ENCODE data around the gene DAPK2. TPM values are rescaled to one million over a fixed set of nuclear protein-coding genes. Genes with fewer than 3 reads are reported as not detected.
"Not testable (repeated sequence)": the region's sequence is repeated elsewhere in the genome, so short reads cannot be mapped to it uniquely, and the experiment has no call there.

Gene DAPK2
- total and polyA plus RNA-seq, 2 donors from 2014 or later: 3.0 to 3.8 TPM

GRCh38 chr15:64060716-64061115, 14.4 kb upstream of the DAPK2 start:
- H3K27ac ChIP-seq (ENCODE audit: low read depth in 2 of 2, low read length in 2 of 2): no peak overlapping the region
- H3K4me1 ChIP-seq (ENCODE audit: control insufficient read depth in 2 of 3, insufficient read depth in 2 of 3, low read depth in 1 of 3, low read length in 3 of 3): no peaks in the 10 kb centered on the region
- intact Hi-C loops (cut with DNase I): loop anchor here (10.0 kb wide), 1 partner anchor 306 kb away; no protein-coding TSS in a partner anchor
- H3K4me3 ChIP-seq (ENCODE audit: low read length in 3 of 3): no peak overlapping the region
- H3K9ac ChIP-seq (ENCODE audit: low read length in 3 of 3): no peak overlapping the region
- FAIRE-seq: no peak
- no peaks in the 10 kb centered on the region for H3K9me3 ChIP-seq (ENCODE audit: control insufficient read depth in 2 of 3, insufficient read depth in 1 of 3, low read length in 3 of 3)
- TF ChIP-seq, protein P1, sequence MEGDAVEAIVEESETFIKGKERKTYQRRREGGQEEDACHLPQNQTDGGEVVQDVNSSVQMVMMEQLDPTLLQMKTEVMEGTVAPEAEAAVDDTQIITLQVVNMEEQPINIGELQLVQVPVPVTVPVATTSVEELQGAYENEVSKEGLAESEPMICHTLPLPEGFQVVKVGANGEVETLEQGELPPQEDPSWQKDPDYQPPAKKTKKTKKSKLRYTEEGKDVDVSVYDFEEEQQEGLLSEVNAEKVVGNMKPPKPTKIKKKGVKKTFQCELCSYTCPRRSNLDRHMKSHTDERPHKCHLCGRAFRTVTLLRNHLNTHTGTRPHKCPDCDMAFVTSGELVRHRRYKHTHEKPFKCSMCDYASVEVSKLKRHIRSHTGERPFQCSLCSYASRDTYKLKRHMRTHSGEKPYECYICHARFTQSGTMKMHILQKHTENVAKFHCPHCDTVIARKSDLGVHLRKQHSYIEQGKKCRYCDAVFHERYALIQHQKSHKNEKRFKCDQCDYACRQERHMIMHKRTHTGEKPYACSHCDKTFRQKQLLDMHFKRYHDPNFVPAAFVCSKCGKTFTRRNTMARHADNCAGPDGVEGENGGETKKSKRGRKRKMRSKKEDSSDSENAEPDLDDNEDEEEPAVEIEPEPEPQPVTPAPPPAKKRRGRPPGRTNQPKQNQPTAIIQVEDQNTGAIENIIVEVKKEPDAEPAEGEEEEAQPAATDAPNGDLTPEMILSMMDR (IDR thresholded peaks at IDR 0.05; ENCODE audit: borderline replicate concordance, extremely low read depth, insufficient read depth): no peak
- H3K36me3 ChIP-seq (ENCODE audit: control insufficient read depth in 2 of 3, insufficient read depth in 3 of 3, low read length in 3 of 3): no peaks in the 10 kb centered on the region
- peak in 1 of 5 donors; percentile 67 for DNase-seq
- no peaks in the 10 kb centered on the region for H3K27me3 ChIP-seq (ENCODE audit: control insufficient read depth, insufficient read depth, low read length)

DNA sequence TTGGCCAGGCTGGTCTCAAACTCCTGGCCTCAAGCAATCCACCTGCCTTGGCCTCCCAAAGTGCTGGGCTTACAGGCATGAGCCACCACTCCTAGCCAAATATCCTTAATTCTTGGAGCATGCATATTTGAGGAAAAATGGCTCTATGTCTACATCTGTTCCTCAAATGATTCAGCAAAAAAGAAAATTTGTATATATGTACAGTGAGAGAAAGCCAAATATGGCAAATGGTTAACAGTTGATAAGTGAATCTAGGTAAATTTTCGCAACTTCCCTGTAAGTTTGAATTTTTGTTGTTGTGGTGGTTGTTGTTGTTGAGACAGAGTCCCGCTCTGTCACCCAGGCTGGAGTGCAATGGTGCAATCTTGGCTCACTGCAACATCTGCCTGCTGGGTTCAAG, 12.8 kb upstream of the DAPK2 start:
- H3K9ac ChIP-seq (ENCODE audit: low read length in 3 of 3); DNase-seq; H3K4me1 ChIP-seq (ENCODE audit: control insufficient read depth in 2 of 3, insufficient read depth in 2 of 3, low read depth in 1 of 3, low read length in 3 of 3); FAIRE-seq; H3K36me3 ChIP-seq (ENCODE audit: control insufficient read depth in 2 of 3, insufficient read depth in 3 of 3, low read length in 3 of 3); H3K4me3 ChIP-seq (ENCODE audit: low read length in 3 of 3); H3K27ac ChIP-seq (ENCODE audit: low read depth in 2 of 2, low read length in 2 of 2); H3K27me3 ChIP-seq (ENCODE audit: control insufficient read depth, insufficient read depth, low read length); intact Hi-C loops (cut with DNase I); H3K9me3 ChIP-seq (ENCODE audit: control insufficient read depth in 2 of 3, insufficient read depth in 1 of 3, low read length in 3 of 3): not testable (repeated sequence)

GRCh38 chr15:64058279-64058678, 12.0 kb upstream of the DAPK2 start:
- Histone ChIP-seq H3K4me3 (ENCODE audit: low read length in 3 of 3) (no peak overlapping the region), H3K4me1 (ENCODE audit: control insufficient read depth in 2 of 3, insufficient read depth in 2 of 3, low read depth in 1 of 3, low read length in 3 of 3) (no peaks in the 10 kb centered on the region), H3K27me3 (ENCODE audit: control insufficient read depth, insufficient read depth, low read length) (no peaks in the 10 kb centered on the region), H3K9ac (ENCODE audit: low read length in 3 of 3) (no peak overlapping the region), H3K36me3 (ENCODE audit: control insufficient read depth in 2 of 3, insufficient read depth in 3 of 3, low read length in 3 of 3) (no peaks in the 10 kb centered on the region), H3K9me3 (ENCODE audit: control insufficient read depth in 2 of 3, insufficient read depth in 1 of 3, low read length in 3 of 3) (no peaks in the 10 kb centered on the region), H3K27ac (ENCODE audit: low read depth in 2 of 2, low read length in 2 of 2) (no peak overlapping the region)
- no peak for DNase-seq
- intact Hi-C loops (cut with DNase I): no loop called here
- FAIRE-seq: no peak
- TF ChIP-seq, protein P1 (IDR thresholded peaks at IDR 0.05; ENCODE audit: borderline replicate concordance, extremely low read depth, insufficient read depth): no peak

DNA sequence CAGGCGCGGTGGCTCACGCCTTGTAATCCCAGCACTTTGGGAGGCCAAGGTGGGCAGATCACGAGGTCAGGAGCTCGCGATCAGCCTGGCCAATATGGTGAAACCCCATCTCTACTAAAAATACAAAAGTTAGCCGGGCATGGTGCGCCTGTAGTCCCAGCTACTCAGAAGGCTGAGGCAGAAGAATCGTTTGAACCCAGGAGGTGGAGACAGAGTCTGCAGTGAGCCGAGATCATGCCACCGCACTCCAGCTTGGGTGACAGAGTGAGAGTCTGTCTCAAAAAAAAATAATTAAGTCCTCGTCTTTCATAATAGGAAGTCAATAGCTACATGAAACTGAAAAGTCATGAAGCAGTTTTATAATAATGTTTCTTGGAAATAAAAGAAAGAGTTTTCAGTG, 7.4 kb upstream of the DAPK2 start:
- intact Hi-C loops (cut with DNase I); H3K9ac ChIP-seq (ENCODE audit: low read length in 3 of 3); FAIRE-seq: not testable (repeated sequence)

More for the DNA sequence above, 7.4 kb upstream of the DAPK2 start:
- not testable (repeated sequence) for H3K27me3 ChIP-seq (ENCODE audit: control insufficient read depth, insufficient read depth, low read length); H3K4me1 ChIP-seq (ENCODE audit: control insufficient read depth in 2 of 3, insufficient read depth in 2 of 3, low read depth in 1 of 3, low read length in 3 of 3); H3K36me3 ChIP-seq (ENCODE audit: control insufficient read depth in 2 of 3, insufficient read depth in 3 of 3, low read length in 3 of 3); H3K27ac ChIP-seq (ENCODE audit: low read depth in 2 of 2, low read length in 2 of 2); H3K4me3 ChIP-seq (ENCODE audit: low read length in 3 of 3); H3K9me3 ChIP-seq (ENCODE audit: control insufficient read depth in 2 of 3, insufficient read depth in 1 of 3, low read length in 3 of 3); DNase-seq

Measured in kidney (tissue), 14 donors.